ENCODE results near the gene ACTR2.
"Not testable (repeated sequence)": the region's sequence is repeated elsewhere in the genome, so short reads cannot be mapped to it uniquely, and the experiment has no call there.

ACTR2 gene

DNA sequence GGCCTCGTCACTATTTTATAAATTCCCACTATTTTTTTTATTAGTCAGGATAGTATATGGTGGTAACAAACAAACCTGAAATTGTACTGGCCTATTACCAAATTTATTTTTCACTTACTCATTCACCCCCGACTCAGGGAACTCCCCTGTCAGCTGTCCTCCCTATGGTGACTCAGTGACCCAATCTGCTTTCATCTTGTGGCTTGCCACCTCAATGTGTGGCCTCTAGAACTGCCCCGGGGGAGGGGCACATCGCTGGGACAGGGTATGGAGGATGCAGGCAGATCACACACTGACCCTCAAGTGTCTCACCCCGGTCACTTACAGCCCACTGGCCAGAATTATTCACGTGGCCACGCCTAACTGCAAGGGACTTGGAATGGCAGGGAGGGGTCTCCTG, 71.6 kb downstream of the ACTR2 start:
- Mint-ChIP-seq H3K36me3 (no peaks in the 10 kb centered on the region), H3K27ac (peak overlapping the region; percentile 96), H3K4me3 (no peak overlapping the region), H3K4me1 (peaks cover 57% of the 10 kb centered on the region), H3K27me3 (peaks cover 17% of the 10 kb centered on the region), H3K9me3 (no peaks in the 10 kb centered on the region)
- DNase-seq, result peak; percentile 46
- CTCF ChIA-PET, result interaction anchor here (1.0 to 1.5 kb wide), 2 partner anchors 129 to 251 kb away, joined by 3 read pairs; no protein-coding TSS in a partner anchor

DNA sequence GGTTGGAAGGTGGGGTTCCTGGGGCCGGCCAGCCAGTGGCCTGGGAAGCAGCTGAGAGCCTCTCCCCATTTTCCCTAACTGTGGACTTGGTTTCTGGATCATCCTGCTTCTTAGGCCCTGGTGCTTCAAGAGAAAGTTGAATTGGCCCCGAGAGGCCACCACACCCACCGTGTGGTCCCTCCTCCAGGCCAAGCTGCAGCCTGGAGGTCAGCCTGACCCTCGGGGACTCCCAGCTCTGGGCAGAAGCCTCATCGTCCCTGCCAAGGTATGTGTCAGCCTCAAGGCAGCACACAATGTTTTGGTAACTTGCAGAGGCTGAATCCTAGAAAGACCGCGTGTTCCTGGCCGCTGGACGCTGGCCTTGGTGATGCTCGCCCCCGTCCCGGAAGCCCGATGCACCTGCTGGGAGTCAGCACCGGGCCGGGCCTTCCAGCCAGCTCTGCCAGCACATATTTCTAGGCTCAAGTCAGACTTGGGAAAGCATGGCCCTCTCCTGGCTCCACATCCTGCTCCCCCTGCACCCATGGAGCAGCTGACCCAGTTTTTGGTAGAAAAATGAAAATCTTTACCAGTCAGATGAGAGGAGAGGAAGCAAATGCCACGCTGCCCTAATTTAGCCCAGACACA, 72.6 kb downstream of the ACTR2 start:
- no peaks in the 10 kb centered on the region for H3K9me3 Mint-ChIP-seq
- H3K4me3 Mint-ChIP-seq, result peak overlapping the region; percentile 71
- CTCF ChIA-PET, result interaction anchor here (1.0 to 1.1 kb wide), 2 partner anchors 49 to 250 kb away, joined by 3 read pairs; no protein-coding TSS in a partner anchor
- H3K36me3 Mint-ChIP-seq, result no peaks in the 10 kb centered on the region
- peak overlapping the region; percentile 96 for H3K27ac Mint-ChIP-seq
- peaks cover 7% of the 10 kb centered on the region for H3K27me3 Mint-ChIP-seq
- DNase-seq, result no peak
- peaks cover 57% of the 10 kb centered on the region for H3K4me1 Mint-ChIP-seq

DNA sequence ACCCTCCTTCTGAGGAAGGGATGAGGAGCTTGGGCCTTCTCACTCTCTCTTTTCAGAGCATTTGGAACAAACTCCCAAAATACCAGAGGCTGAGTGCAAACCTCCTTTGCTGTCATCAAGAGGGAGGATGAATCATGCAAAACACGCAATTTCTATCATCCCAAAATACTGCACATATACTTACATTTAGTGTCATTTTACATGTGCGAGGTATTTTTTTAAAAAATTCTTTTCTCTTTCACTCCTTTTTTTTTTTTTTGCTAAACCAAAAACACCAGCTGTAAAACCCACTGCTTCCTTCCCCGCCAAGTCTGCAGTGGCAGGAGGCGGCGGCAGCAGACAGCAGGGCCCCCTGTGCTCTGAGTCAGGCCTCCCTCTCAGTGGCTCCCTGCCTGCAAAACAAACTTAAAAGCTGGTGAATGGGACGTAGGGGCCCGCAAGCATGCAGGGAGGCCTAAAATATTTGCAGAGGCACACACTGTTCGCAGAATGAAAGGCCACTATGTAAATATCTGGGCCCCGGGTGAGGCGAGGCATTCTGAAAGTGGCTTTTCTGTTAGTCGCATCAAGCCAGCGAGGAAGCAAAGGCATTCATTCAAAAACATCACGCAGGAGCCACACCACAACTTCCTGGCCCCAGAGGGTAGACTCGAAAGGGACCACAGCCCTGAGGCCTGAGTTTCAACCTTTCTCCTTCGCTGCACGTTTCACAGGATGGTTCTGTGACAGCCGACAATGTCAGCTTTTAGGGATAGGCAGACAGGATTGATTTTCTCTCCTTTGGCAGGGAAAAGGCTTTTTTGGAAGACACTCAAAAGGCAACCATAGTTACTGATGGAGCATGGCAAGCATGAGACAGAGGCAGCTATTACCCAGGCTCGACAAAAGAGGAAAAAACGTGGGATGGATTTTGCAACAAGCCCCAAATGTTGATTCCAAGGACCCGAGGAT, 73.4 kb downstream of the ACTR2 start:
- Mint-ChIP-seq H3K4me3 (peak overlapping the region; percentile 71), H3K27ac (peak overlapping the region; percentile 96), H3K27me3 (peaks cover 4% of the 10 kb centered on the region), H3K36me3 (no peaks in the 10 kb centered on the region), H3K4me1 (peaks cover 57% of the 10 kb centered on the region), H3K9me3 (no peaks in the 10 kb centered on the region)
- DNase-seq, result peak; percentile 86
- CTCF ChIA-PET, result interaction anchor here (0.7 to 1.5 kb wide), 4 partner anchors 9 to 107 kb away, joined by 3 to 4 read pairs (median 3); no protein-coding TSS in a partner anchor

DNA sequence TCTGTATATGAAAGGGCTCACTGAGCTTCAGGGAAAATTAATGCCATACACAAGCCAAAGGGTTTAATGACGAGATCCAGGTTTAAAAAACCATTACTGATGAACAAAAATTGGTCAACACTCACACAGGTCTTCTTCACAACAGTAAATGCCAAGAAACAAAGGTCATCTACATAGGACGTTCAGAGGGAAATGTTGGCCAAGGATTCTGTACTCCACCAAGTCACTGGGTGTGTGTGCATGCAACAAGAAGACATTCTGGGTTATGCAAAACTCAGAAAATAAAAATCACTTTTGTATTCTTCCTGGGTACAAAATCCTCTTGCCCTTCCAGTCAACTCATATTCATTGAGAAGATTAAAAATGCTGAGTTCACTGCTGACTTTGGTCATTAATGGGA, 78.3 kb downstream of the ACTR2 start:
- CTCF ChIA-PET, result no interaction called here
- H3K4me1 Mint-ChIP-seq, result peaks cover 24% of the 10 kb centered on the region
- no peak overlapping the region for H3K27ac Mint-ChIP-seq
- H3K27me3 Mint-ChIP-seq, result peaks cover 1% of the 10 kb centered on the region
- no peak for DNase-seq
- H3K4me3 Mint-ChIP-seq, result no peak overlapping the region
- no peaks in the 10 kb centered on the region for H3K9me3 Mint-ChIP-seq
- H3K36me3 Mint-ChIP-seq, result no peaks in the 10 kb centered on the region

DNA sequence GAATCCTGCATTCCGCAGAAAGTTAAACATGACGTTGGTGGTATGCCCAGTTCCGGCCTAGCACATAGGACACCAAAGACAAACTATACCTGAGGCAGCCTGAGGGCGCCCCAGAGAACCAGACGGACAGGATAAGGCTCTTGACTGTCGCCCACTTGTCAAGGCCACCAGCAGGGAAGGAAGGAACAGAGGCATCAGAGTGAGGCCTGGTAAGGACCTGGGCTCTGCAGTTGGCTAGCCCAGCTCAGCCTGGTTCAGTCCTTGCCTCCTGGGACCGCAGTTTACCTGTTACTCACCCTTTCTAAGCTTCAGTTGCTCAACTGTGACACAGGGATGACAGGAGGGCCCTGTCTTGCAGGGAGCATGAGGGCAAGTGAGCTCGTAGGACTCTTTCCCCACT, 82.1 kb downstream of the ACTR2 start:
- Mint-ChIP-seq H3K36me3 (peaks cover 22% of the 10 kb centered on the region), H3K27ac (no peak overlapping the region), H3K9me3 (no peaks in the 10 kb centered on the region), H3K4me1 (peaks cover 7% of the 10 kb centered on the region), H3K4me3 (no peak overlapping the region), H3K27me3 (no peaks in the 10 kb centered on the region)
- DNase-seq, result no peak
- CTCF ChIA-PET, result interaction anchor here (1.2 kb wide), 1 partner anchor 8 kb away, joined by 4 read pairs; no protein-coding TSS in a partner anchor

DNA sequence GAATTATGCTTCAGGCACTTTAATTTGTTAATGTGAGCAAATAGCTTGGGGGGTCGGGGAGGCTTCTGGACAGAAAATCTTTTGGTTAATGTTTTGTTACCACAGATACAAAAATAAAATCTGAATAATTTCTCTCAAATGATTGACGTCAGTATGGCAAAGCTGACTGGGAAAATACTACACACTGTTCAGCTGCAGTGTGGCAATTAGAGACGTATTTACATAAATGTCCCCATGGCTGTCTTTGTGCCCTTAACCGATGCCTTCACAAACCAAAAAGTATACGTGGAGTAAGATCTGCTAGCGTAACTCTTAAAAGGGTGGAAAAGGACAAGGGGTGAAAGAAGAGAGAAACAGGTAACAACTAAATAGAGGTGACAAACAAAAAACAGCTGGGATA, 83.4 kb downstream of the ACTR2 start:
- CTCF ChIA-PET, result interaction anchor here (1.2 kb wide), 1 partner anchor 10 kb away, joined by 4 read pairs; no protein-coding TSS in a partner anchor
- no peak overlapping the region for H3K4me3 Mint-ChIP-seq
- H3K4me1 Mint-ChIP-seq, result peaks cover 7% of the 10 kb centered on the region
- H3K27me3 Mint-ChIP-seq, result no peaks in the 10 kb centered on the region
- peaks cover 28% of the 10 kb centered on the region for H3K36me3 Mint-ChIP-seq
- DNase-seq, result no peak
- H3K27ac Mint-ChIP-seq, result no peak overlapping the region
- no peaks in the 10 kb centered on the region for H3K9me3 Mint-ChIP-seq

DNA sequence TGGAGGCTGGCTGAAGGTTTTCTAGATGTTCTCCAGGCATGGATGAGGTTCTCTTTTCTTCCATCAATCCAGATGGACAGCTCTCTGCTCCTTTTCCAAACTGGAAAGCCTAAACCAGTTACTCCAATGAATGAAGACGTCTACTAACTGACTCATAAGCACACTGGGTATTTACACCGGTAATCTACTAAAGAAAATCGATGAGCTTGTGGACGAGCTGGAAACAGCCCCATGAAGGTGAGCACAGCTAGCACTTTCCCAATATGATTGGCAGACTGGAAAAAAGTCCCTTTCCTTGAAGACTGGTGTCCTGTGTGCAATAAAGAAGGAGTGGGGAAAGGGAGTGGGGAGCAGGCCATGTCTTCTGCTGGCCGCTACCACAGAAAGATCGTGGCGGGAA, 84.0 kb downstream of the ACTR2 start:
- DNase-seq, result no peak
- no peaks in the 10 kb centered on the region for H3K27me3 Mint-ChIP-seq
- H3K36me3 Mint-ChIP-seq, result peaks cover 33% of the 10 kb centered on the region
- no peak overlapping the region for H3K27ac Mint-ChIP-seq
- CTCF ChIA-PET, result interaction anchor here (0.6 kb wide), 1 partner anchor 10 kb away, joined by 3 read pairs; no protein-coding TSS in a partner anchor
- H3K4me1 Mint-ChIP-seq, result peaks cover 7% of the 10 kb centered on the region
- H3K4me3 Mint-ChIP-seq, result no peak overlapping the region
- no peaks in the 10 kb centered on the region for H3K9me3 Mint-ChIP-seq

DNA sequence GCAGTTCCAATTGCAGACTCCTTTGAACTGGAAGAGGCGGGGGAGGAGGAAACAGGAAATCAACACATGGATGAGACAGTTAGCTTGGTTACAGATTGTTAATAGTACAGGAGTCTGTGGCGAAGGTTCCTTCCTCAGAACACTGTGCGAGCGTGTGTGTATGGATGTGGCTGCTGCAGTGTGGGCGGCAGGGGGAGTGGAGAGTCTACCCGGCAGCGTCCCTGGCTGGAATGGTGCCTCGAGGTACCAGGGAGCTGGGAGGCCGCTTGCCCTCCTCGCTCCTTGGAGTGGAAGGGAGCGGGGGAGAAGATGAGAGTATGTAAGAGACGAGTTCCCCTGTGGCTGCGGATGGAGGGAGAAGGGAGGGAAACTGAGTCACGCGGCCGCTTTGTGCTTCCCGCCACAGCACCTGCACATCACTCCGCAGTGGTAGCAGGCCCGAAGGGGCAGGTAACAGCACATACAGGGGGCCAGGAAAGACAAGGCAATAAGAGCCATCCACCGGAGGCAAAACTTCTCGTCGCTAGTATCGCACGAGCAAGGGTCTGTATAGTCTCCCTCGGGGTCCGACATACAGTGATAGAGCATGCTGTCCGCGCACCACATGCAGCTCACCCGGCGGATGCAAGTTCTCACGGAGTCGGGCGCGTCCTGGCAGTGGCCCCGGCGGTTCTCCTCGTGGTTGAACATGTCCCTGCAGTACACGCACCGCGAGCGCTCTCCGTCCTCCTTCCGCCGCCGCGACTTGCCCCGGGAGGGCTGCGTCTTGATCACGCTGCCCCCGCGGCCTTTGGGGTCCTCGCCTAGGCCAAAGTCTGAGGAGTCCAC, 85.7 kb downstream of the ACTR2 start:
- Mint-ChIP-seq H3K9me3 (no peaks in the 10 kb centered on the region), H3K27ac (no peak overlapping the region)

DNA sequence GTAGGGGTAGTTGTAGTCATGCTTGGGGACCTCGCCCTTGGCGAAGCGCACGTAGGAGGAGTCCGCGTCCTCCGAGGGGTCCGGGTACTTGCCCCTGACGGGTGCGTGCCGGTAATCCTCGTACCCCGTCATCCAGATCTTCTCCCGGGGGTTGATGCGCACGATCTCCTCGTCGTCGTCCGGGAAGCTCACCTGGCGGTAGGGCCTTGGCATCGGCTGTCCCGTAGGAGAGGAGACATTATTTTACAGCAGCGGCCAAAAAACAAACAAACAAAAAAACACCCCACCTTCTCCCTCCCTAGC, 86.3 kb downstream of the ACTR2 start:
- CTCF ChIA-PET, result no interaction called here
- no peak overlapping the region for H3K27ac Mint-ChIP-seq
- no peak overlapping the region for H3K4me3 Mint-ChIP-seq
- no peak for DNase-seq
- no peaks in the 10 kb centered on the region for H3K27me3 Mint-ChIP-seq
- peaks cover 9% of the 10 kb centered on the region for H3K4me1 Mint-ChIP-seq
- H3K36me3 Mint-ChIP-seq, result peaks cover 44% of the 10 kb centered on the region
- no peaks in the 10 kb centered on the region for H3K9me3 Mint-ChIP-seq

More for the DNA sequence above, 85.7 kb downstream of the ACTR2 start:
- Mint-ChIP-seq H3K36me3 (peaks cover 41% of the 10 kb centered on the region), H3K27me3 (no peaks in the 10 kb centered on the region), H3K4me3 (no peak overlapping the region), H3K4me1 (peaks cover 9% of the 10 kb centered on the region)
- CTCF ChIA-PET, result no interaction called here
- DNase-seq, result no peak

DNA sequence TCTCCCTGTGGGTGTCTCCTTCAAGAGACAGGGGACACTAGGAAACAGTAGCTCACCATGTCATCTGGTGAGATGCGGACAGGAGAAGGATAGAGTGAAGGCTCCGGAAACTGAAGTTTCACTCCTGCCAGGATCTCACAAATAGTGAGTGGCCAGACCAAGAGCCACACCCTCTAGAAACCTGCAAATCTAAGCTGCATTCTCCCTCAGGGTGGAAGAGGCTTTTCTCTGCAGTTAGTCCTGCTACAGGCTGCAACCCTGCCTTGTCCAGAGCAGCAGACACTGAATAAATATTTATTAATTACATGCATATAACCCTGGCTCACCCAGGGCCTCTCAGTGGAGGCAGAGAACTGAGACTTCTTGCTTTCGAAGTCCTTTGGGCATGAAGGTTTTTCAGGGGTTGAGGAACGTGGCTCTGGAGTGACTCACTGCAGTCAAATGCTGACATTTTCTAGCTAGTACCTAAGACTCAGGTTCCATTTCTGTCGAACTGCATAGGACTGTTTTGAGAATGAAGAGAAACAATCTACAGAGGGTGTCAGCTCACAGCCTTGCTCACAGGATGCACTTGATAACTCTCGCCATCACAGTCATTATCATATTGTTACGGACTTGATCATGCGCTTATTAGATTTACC, 87.3 kb downstream of the ACTR2 start:
- Mint-ChIP-seq H3K27me3 (no peaks in the 10 kb centered on the region), H3K36me3 (peaks cover 50% of the 10 kb centered on the region), H3K4me3 (no peak overlapping the region), H3K4me1 (peaks cover 9% of the 10 kb centered on the region), H3K9me3 (peaks cover 3% of the 10 kb centered on the region), H3K27ac (no peak overlapping the region)
- DNase-seq, result no peak
- CTCF ChIA-PET, result interaction anchor here (0.8 to 1.1 kb wide), 2 partner anchors 18 to 45 kb away, joined by 3 read pairs; no protein-coding TSS in a partner anchor

DNA sequence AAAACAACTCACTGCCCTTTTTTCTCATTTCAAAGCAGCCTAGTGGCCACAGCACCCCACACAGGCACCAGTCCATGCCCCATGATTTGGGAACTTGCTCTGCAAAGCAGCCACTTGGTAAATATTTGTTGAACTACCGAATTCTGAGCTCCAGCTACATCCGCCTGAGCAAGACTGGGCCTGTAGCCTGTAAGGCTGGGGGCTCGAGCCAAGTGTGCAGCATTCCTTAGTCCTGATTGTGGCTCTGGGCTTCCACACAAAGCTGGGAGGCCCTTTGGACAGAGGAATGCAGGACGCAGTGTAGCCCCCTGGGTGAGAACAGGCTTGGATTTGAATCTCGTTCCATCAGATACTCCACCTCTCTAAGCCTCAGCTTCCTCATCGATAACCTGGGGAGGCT, 88.4 kb downstream of the ACTR2 start:
- H3K27me3 Mint-ChIP-seq, result no peaks in the 10 kb centered on the region
- H3K4me3 Mint-ChIP-seq, result no peak overlapping the region
- CTCF ChIA-PET, result interaction anchor here (0.8 kb wide), 1 partner anchor 17 kb away, joined by 3 read pairs; no protein-coding TSS in a partner anchor
- H3K9me3 Mint-ChIP-seq, result peaks cover 3% of the 10 kb centered on the region
- peaks cover 13% of the 10 kb centered on the region for H3K4me1 Mint-ChIP-seq
- DNase-seq, result no peak
- peaks cover 53% of the 10 kb centered on the region for H3K36me3 Mint-ChIP-seq
- no peak overlapping the region for H3K27ac Mint-ChIP-seq

DNA sequence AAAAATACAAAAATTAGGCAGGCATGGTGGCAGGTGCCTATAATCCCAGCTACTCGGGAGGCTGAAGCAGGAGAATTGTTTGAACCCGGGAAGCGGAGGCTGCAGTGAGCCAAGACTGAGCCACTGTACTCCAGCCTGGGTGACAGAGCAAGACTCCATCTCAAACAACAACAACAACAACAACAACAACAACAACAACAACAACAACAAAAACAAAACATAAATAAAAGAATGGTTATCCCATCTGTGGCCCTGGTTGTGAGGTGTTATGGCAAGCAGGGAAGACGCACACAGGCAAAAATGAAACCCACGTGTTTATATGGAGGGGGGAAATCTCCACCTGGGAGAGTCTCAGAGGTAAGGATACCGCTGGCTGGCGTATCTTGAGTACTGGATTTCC, 89.7 kb downstream of the ACTR2 start:
- not testable (repeated sequence) for H3K27me3 Mint-ChIP-seq, H3K27ac Mint-ChIP-seq, H3K9me3 Mint-ChIP-seq, H3K4me3 Mint-ChIP-seq, DNase-seq
- CTCF ChIA-PET, result interaction anchor here (1.0 kb wide), 1 partner anchor 63 kb away, joined by 3 read pairs; no protein-coding TSS in a partner anchor
- Mint-ChIP-seq H3K4me1 (peaks cover 13% of the 10 kb centered on the region), H3K36me3 (peaks cover 50% of the 10 kb centered on the region)

DNA sequence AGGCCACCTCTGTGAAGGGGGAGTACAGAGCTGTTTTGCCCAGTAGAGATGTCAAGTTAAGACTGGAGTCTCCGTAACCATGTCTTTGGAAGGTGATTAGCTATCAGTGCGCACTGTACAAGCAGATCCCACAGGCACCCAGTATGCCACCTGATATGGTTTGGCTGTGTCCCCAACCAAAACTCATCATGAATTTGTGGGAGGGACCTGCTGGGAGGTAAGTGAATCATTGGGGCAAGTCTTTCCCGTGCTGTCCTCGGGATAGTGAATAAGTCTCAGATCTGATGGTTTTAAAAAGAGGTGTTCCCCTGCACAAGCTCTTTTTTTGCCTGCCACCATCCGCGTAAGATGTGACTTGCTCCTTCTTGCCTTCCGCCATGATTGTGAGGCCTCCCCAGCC, 90.2 kb downstream of the ACTR2 start:
- CTCF ChIA-PET, result interaction anchor here (1.0 kb wide), 1 partner anchor 63 kb away, joined by 3 read pairs; no protein-coding TSS in a partner anchor
- no peaks in the 10 kb centered on the region for H3K27me3 Mint-ChIP-seq

More for the DNA sequence above, 90.2 kb downstream of the ACTR2 start:
- Mint-ChIP-seq H3K9me3 (peaks cover 3% of the 10 kb centered on the region), H3K4me3 (no peak overlapping the region), H3K4me1 (peaks cover 10% of the 10 kb centered on the region), H3K36me3 (peaks cover 46% of the 10 kb centered on the region), H3K27ac (no peak overlapping the region)
- DNase-seq, result no peak

Data from activated naive CD4-positive, alpha-beta T cell treated with anti-CD3 and anti-CD28 coated beads, Interleukin-2, amount 10 ng/mL, durations not matched to agents 7 days and 5 days (primary cell).